AG08395 (cell line): Measurements from ENCODE around the gene HOXA13.

Experiments
- DNase-seq: peaks from one replicate; pipeline ENCODE4 v3.0.0; 2012; ENCODE audit warnings: mixed read lengths, low spot score

The HOXA13 gene

GRCh38 chr7:27199849-27200760, at the start of gene HOXA13:
Gene HOXA13 (minus strand): TSS chr7:27200091. CDS start chr7:27200077, 14 bp downstream.
- DNase-seq: peak; percentile 67

- peak; percentile 73 for DNase-seq
These were observed 49.2 kb upstream of the HOXA13 start for GRCh38 chr7:27248911-27249723.

DNA sequence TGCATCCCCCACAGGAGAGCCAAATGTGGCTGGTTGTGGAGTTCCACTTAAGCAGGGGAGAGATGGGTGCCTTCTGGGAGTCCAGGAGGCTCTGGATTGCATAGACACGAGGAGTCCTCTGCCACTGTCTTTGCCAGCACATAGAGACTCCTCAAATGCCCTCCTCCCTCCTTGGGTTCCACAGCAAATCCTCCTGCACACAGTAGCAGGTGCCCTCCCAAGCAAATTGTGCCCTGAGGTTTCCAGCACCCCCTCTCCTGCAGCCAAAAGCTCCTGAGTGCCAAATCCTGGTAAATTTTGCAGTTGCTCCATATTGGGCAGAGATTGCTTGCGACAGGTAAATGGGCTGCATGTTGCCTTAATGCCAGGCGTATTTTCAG, 48.5 kb upstream of the HOXA13 start:
- DNase-seq: no peak

GRCh38 chr7:27247452-27248426, 47.8 kb upstream of the HOXA13 start:
- no peak for DNase-seq

DNA sequence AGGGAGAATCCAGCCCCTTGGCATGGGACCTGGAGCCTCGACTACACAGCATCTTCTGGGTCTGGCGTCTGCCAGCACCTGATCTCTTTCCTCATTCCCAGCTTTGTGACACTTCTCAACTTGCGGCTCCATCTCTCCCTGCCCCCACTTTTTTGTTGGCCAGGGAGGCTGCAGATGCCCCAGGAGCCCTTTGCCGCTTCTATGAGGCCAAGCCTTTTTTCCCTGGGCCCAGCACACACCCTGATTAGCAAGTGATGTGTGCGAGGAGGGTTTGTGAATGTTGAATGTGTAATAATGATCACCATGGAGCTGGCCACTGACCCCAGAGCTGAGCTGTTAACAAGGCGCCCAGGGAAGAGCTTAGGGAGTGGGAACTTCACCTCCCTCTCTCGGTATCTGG, 47.1 kb upstream of the HOXA13 start:
- DNase-seq: no peak

- DNase-seq: no peak
These were observed 46.2 kb upstream of the HOXA13 start for GRCh38 chr7:27245798-27246691.

GRCh38 chr7:27245124-27245797, 45.4 kb upstream of the HOXA13 start:
- no peak for DNase-seq

- DNase-seq: no peak
These were observed 44.7 kb upstream of the HOXA13 start for GRCh38 chr7:27244488-27245123.

- DNase-seq: no peak
These were observed 43.7 kb upstream of the HOXA13 start for GRCh38 chr7:27243340-27244163.

GRCh38 chr7:27242555-27243339, 42.9 kb upstream of the HOXA13 start, which contains the start of gene EVX1:
Gene EVX1 (plus strand): TSS chr7:27242802. CDS start chr7:27243031, 229 bp downstream.
- DNase-seq: no peak

- DNase-seq: no peak
These were observed 42.3 kb upstream of the HOXA13 start for GRCh38 chr7:27242154-27242553.

DNA sequence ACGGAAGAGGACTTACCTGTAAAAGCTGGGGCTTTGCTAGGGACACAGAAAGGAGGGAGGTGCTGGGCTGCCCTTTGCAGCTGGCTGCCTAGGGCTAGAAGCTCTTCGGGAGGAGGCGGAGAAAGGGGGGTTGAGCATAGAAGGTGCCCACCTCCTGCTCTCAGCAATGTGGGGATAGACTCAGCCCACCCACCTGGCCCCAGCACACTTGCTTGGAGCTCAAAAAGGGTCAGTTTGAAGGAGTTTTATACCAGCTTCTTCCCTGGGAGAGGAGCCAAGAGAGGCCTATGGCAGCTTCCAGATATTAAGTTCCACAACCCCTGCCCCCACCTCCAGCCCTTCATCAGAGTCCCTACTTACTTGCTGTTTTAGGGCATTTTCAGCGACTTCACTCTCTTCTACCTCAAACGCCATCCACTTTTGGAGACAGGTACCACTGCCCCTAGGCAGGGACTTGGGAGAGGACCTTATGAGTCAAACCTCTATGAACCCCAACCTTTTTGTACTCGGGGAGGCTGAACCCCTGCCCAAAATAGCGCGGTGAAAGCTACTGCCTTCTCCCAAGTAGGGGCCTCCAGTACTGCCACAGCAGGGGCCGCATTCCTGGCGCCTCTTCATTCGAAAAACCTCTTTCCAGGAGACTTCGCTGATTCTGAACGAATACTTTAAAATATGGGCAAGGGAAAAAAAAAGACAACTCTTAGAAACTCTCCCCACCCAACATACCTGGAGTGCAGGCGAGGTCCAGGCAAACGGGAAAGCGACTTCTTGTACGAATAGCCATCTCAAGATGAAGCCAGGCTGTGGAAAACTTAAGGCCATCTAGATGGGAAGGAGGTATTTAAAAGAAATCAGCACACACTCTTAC, 41.5 kb upstream of the HOXA13 start:
- DNase-seq: no peak

- no peak for DNase-seq
These were observed 40.3 kb upstream of the HOXA13 start for GRCh38 chr7:27240015-27240731.

DNA sequence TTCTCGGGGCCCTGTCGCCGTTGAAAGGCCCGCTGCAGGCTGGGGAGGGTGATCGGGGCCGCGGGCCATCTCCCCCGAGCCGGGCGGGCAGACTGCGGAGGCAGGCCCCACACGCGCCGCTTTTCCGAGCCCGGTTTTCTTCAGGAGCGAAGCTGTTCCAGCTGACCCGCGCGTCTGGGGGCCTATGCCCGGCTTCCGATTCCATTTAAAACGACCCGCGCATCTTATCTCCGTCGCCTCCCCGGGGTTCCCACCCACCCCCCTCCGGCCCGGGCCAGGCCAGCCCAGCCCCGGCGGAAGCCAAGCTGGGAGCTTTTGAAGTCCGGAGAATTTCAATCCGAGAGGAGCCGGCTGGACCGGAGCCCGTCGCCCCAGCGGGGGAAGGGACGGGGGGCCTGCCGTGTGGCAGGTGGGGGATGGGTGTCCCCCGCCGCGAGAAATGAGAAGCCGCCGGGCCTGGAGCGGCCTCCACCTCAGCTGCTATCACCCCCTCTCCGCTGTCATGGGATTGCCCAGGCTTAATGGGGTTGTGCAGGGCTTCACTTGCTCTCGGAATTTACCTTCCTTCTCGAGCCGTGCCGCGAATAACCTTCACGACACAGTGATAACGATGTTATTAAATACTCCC, 39.6 kb upstream of the HOXA13 start:
- no peak for DNase-seq

GRCh38 chr7:27238979-27239386, 39.1 kb upstream of the HOXA13 start:
- no peak for DNase-seq
